Activated T-helper 1 cell treated with Interleukin-2 at 50 U/mL for 16 hours (primary cell): ENCODE results near the gene MYL9.
"Not testable (repeated sequence)": the region's sequence is repeated elsewhere in the genome, so short reads cannot be mapped to it uniquely, and the experiment has no call there.

Source experiments
- DNase-seq: peaks from one replicate; pipeline ENCODE4 v3.0.0-alpha.2; 2020; ENCODE audit warnings: low read depth

The MYL9 gene

GRCh38 chr20:36541227-36541767, at the start of gene MYL9:
MYL9 (plus strand) TSS chr20:36541519; CDS start chr20:36544885, 3,366 bp downstream.
- DNase-seq, result no peak

GRCh38 chr20:36491901-36492617, 49.3 kb upstream of the MYL9 start:
- peak; percentile 34 for DNase-seq

GRCh38 chr20:36493051-36493800, 48.1 kb upstream of the MYL9 start:
- DNase-seq, result no peak

GRCh38 chr20:36493801-36494114, 47.6 kb upstream of the MYL9 start:
- no peak for DNase-seq

GRCh38 chr20:36496707-36497669, 44.3 kb upstream of the MYL9 start:
- DNase-seq, result no peak

GRCh38 chr20:36497856-36498255, 43.5 kb upstream of the MYL9 start:
- no peak for DNase-seq

- no peak for DNase-seq
Measured at GRCh38 chr20:36498386-36499179, 42.7 kb upstream of the MYL9 start.

- DNase-seq, result no peak
Measured at GRCh38 chr20:36499211-36499610, 42.1 kb upstream of the MYL9 start.

- DNase-seq, result no peak
Measured at GRCh38 chr20:36499723-36500501, 41.4 kb upstream of the MYL9 start.

GRCh38 chr20:36501367-36502006, 39.8 kb upstream of the MYL9 start:
- no peak for DNase-seq

- no peak for DNase-seq
Measured at GRCh38 chr20:36504295-36504694, 37.0 kb upstream of the MYL9 start.

GRCh38 chr20:36506253-36506652, 35.1 kb upstream of the MYL9 start:
- DNase-seq, result no peak

GRCh38 chr20:36507746-36508145, 33.6 kb upstream of the MYL9 start:
- DNase-seq, result no peak

GRCh38 chr20:36519012-36519719, 22.2 kb upstream of the MYL9 start:
- no peak for DNase-seq

- DNase-seq, result no peak
Measured at GRCh38 chr20:36519944-36520343, 21.4 kb upstream of the MYL9 start.

- DNase-seq, result no peak
Measured at GRCh38 chr20:36521526-36521925, 19.8 kb upstream of the MYL9 start.

- DNase-seq, result not testable (repeated sequence)
Measured at GRCh38 chr20:36522412-36522811, 18.9 kb upstream of the MYL9 start.

GRCh38 chr20:36523341-36523740, 18.0 kb upstream of the MYL9 start:
- no peak for DNase-seq

GRCh38 chr20:36525620-36526365, 15.5 kb upstream of the MYL9 start:
- DNase-seq, result no peak
